Glutamatergic neuron (in vitro differentiated cells): ENCODE measurements around the gene DNAJC1. TPM values are rescaled to one million over a fixed set of nuclear protein-coding genes. Genes with fewer than 3 reads are reported as not detected.

Source experiments
- DNase-seq: peaks from one replicate; pipeline ENCODE4 v3.0.0; 2022
- H3K27ac Mint-ChIP-seq: one replicate; pipeline ENCODE4 v1.8.0; 2020; ENCODE audit warnings: mild to moderate bottlenecking, mixed read lengths, inconsistent platforms; ENCODE audit not compliant: unreplicated experiment
- H3K27me3 Mint-ChIP-seq: one replicate; pipeline ENCODE4 v1.8.0; 2020; ENCODE audit warnings: mild to moderate bottlenecking, moderate library complexity, mixed read lengths, inconsistent platforms; ENCODE audit not compliant: unreplicated experiment
- H3K36me3 Mint-ChIP-seq: one replicate; pipeline ENCODE4 v1.8.0; 2020; ENCODE audit warnings: mild to moderate bottlenecking, mixed read lengths, inconsistent platforms; ENCODE audit not compliant: unreplicated experiment
- H3K4me1 Mint-ChIP-seq: one replicate; pipeline ENCODE4 v1.8.0; 2020; ENCODE audit warnings: mild to moderate bottlenecking, low read depth, mixed read lengths, inconsistent platforms; ENCODE audit not compliant: unreplicated experiment
- H3K4me3 Mint-ChIP-seq: one replicate; pipeline ENCODE4 v1.8.0; 2020; ENCODE audit warnings: mild to moderate bottlenecking, mixed read lengths, inconsistent platforms; ENCODE audit not compliant: unreplicated experiment
- H3K9me3 Mint-ChIP-seq: one replicate; pipeline ENCODE4 v1.8.0; 2020; ENCODE audit warnings: mild to moderate bottlenecking, moderate library complexity, mixed read lengths, inconsistent platforms; ENCODE audit not compliant: unreplicated experiment
- total RNA-seq: library from RNA; stranded (reverse); fragmentation: NEBNext Ultra II Directional; extraction: Animal tissue kit (Norgen Biotek cat#: 25700); gene quantifications from one replicate; pipeline ENCODE4 v1.2.1, GENCODE V29; 2021; ENCODE audit not compliant: unreplicated experiment
- TF ChIP-seq, protein P1 (sequence below): fragments of 200-600 bp; sonication (generic); IDR thresholded peaks from one replicate; pipeline ENCODE4 v1.5.0; 2021; ENCODE audit not compliant: partially characterized antibody, unreplicated experiment

The DNAJC1 gene
- total RNA-seq, 1 donor from 2014 or later: 4.3 TPM

DNA sequence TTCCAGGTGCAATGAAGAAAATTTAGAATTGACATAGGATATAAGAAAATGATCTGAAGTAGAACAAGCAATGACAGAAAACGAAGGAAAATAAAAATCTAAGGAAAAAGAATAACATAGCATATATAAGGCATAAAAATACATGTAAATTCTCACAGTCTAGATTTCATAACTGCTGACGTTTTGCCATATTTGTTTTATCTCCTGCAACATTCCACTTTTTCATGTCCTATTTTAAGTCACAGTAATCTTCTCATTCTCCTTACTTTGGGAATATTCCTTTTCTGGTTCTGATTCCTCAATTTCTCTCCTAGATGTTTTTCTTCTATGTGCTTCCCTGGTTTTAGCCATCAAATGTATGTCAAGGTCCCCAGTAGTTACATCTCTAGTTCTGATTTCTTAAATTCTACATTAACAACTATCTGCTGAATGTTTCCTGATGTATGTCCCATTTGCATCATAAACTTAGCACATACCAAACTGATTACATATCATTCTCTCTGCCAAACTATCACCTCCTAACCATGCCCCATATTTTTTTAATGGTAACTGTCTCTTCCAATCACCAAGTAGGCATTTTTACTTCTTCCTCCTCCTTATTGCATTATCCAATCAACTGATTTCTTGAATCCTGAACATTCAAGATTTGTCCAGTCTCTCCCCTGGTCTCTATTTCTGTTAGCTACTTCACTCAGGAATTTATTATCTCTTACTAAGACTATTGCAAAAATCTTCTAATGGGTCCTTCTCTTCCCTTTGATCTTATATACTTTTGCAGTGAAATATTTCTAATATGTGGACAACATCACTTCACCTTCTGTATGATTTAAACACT, 171.3 kb downstream of the DNAJC1 start:
- H3K9me3 Mint-ChIP-seq: peaks cover 10% of the 10 kb centered on the region
- no peak overlapping the region for H3K27ac Mint-ChIP-seq
- no peak overlapping the region for H3K4me3 Mint-ChIP-seq
- H3K27me3 Mint-ChIP-seq: no peaks in the 10 kb centered on the region
- TF ChIP-seq, protein P1, sequence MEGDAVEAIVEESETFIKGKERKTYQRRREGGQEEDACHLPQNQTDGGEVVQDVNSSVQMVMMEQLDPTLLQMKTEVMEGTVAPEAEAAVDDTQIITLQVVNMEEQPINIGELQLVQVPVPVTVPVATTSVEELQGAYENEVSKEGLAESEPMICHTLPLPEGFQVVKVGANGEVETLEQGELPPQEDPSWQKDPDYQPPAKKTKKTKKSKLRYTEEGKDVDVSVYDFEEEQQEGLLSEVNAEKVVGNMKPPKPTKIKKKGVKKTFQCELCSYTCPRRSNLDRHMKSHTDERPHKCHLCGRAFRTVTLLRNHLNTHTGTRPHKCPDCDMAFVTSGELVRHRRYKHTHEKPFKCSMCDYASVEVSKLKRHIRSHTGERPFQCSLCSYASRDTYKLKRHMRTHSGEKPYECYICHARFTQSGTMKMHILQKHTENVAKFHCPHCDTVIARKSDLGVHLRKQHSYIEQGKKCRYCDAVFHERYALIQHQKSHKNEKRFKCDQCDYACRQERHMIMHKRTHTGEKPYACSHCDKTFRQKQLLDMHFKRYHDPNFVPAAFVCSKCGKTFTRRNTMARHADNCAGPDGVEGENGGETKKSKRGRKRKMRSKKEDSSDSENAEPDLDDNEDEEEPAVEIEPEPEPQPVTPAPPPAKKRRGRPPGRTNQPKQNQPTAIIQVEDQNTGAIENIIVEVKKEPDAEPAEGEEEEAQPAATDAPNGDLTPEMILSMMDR: no peak
- peaks cover 25% of the 10 kb centered on the region for H3K36me3 Mint-ChIP-seq
- no peaks in the 10 kb centered on the region for H3K4me1 Mint-ChIP-seq
- DNase-seq: no peak

DNA sequence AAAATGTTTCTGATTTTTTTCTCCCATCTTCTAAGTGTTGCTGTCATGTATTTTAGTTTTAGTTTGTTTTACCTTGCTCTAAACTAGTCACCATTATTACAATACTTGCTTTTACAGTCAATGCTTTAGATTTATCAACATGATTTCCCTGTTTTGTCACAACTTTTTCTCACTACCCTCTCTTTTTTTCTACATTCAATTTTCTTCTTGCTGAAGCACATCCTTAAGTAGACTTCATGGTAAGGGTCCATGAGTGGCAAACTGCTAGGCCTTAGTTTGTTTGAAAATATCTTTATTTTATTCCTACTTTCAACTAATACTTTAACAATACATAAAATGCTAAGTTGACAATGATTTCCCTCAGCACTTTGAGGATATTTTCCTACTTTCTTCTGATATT, 173.5 kb downstream of the DNAJC1 start:
- TF ChIP-seq, protein P1: no peak
- Mint-ChIP-seq H3K9me3 (peaks cover 8% of the 10 kb centered on the region), H3K4me3 (no peak overlapping the region), H3K27me3 (no peaks in the 10 kb centered on the region), H3K27ac (no peak overlapping the region), H3K36me3 (peaks cover 35% of the 10 kb centered on the region), H3K4me1 (no peaks in the 10 kb centered on the region)
- no peak for DNase-seq

DNA sequence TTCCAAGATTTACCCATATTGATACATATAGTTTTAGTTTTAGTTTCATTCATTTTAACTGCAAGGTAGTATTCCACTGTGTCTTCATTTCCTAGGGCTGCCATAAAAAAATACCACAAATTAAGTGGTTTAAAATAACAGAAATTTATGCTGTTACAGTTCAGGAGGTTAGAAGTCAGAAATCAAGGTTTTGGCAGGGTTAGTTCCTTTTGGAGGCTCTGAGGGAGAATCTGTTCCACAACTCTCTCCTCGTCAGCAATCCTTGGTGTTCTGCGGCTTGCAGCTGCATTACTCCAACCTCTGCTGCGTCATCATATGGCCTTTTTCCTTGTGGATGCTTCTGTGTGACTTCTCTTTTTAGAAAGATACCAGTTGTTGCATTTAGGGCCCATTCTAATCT, 176.2 kb downstream of the DNAJC1 start:
- no peaks in the 10 kb centered on the region for H3K27me3 Mint-ChIP-seq
- H3K4me1 Mint-ChIP-seq: no peaks in the 10 kb centered on the region
- no peak for DNase-seq
- peaks cover 30% of the 10 kb centered on the region for H3K36me3 Mint-ChIP-seq
- TF ChIP-seq, protein P1: no peak
- H3K27ac Mint-ChIP-seq: no peak overlapping the region
- H3K9me3 Mint-ChIP-seq: peaks cover 3% of the 10 kb centered on the region
- no peak overlapping the region for H3K4me3 Mint-ChIP-seq

DNA sequence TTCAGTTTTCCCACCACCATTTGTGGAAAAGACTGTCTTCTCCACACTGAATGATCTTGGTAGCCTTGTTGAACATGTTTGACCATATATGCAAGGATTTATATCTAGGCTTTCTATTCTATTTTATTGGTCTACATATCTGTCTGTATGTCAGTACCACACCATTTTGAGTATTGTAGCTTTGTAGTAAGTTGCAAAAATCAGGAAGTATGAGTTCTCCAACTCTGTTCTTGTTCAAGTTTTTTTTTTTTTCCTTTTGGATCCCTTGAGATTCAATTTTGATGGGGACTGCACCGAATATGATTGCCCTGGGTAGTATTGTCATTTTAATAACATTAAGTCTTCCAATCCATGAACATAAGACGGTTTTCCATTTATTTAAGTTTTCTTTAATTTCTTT, 176.8 kb downstream of the DNAJC1 start:
- peaks cover 3% of the 10 kb centered on the region for H3K27me3 Mint-ChIP-seq
- no peak overlapping the region for H3K27ac Mint-ChIP-seq
- no peaks in the 10 kb centered on the region for H3K4me1 Mint-ChIP-seq
- no peak overlapping the region for H3K4me3 Mint-ChIP-seq
- TF ChIP-seq, protein P1: no peak
- H3K36me3 Mint-ChIP-seq: peaks cover 30% of the 10 kb centered on the region
- DNase-seq: no peak
- H3K9me3 Mint-ChIP-seq: peaks cover 3% of the 10 kb centered on the region

DNA sequence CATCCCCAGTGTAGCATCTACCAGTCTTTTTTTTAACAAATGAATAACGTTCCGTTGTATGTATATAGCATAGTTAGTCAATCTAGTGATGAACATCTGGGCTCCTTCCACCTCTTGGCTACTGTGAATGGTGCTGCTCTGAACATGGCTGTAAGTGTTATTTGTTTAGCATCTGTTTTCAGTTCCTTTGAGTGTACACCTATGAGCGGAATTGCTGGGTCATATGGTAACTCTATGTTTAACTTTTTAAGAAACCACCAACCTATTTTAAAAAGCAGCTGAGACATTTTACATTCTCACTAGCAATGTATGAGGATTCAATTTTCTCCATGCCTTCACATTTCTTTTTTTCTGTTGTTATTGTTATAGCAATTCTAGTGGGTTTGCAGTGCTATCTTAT, 178.2 kb downstream of the DNAJC1 start:
- TF ChIP-seq, protein P1: no peak
- DNase-seq: no peak
- H3K27me3 Mint-ChIP-seq: peaks cover 3% of the 10 kb centered on the region
- H3K4me1 Mint-ChIP-seq: no peaks in the 10 kb centered on the region
- no peak overlapping the region for H3K4me3 Mint-ChIP-seq
- H3K9me3 Mint-ChIP-seq: peaks cover 3% of the 10 kb centered on the region
- peaks cover 28% of the 10 kb centered on the region for H3K36me3 Mint-ChIP-seq
- no peak overlapping the region for H3K27ac Mint-ChIP-seq
